ENCODE measurements around the gene NCKAP1.
"Not testable (repeated sequence)": the region's sequence is repeated elsewhere in the genome, so short reads cannot be mapped to it uniquely, and the experiment has no call there.

NCKAP1 gene

DNA sequence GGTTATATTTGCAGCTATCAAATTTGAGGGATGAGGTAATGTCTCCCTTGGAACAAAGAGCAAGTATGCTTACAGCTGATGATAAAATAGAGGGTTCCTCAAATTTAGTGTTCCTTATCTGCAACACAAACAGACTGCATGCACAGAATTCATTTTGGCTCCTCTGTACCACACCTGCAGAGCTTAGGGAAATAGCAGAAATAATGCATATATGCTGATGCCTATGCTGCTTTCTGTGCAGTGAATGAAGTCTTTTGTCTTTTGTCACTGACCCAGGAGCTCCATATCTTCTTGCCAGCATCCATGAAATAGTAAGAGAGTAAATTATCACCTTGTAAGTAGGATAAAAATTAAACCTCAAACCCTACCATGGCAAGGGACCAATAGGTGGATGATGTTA, 69.8 kb downstream of the NCKAP1 start:
- peaks cover 4% of the 10 kb centered on the region for H3K9me3 ChIP-seq (ENCODE audit: control insufficient read depth, low read length)
- H3K36me3 ChIP-seq (ENCODE audit: control insufficient read depth, insufficient read depth, low read length, severe bottlenecking), result peaks cover 76% of the 10 kb centered on the region
- H3K9ac ChIP-seq (ENCODE audit: low read length), result no peak overlapping the region
- H3K4me1 ChIP-seq (ENCODE audit: control insufficient read depth, insufficient read depth, low read length), result no peaks in the 10 kb centered on the region
- H3K4me3 ChIP-seq (ENCODE audit: low read length), result no peak overlapping the region
- no peaks in the 10 kb centered on the region for H3K27me3 ChIP-seq (replicated peaks; ENCODE audit: control insufficient read depth, insufficient read depth, low read length)
- no peak for DNase-seq (ENCODE audit: low read depth)

DNA sequence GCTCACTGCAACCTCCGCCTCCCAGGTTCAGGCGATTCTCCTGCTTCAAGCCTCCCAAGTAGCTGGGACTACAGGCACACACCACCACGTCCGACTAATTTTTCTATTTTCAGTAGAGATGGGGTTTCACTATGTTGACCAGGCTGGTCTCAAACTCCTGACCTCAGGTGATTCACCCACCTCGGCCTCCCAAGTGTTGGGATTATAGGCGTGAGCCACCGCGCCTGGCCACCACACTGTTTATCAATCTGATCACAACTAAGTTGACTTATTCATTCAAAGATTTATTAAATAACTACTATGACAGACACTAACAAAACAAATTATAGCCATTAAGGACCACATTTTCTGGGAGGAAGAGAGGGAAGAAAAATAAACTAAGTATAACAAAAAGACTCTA, 71.9 kb downstream of the NCKAP1 start:
- not testable (repeated sequence) for H3K4me1 ChIP-seq (ENCODE audit: control insufficient read depth, insufficient read depth, low read length); H3K27me3 ChIP-seq (replicated peaks; ENCODE audit: control insufficient read depth, insufficient read depth, low read length); H3K9ac ChIP-seq (ENCODE audit: low read length); H3K4me3 ChIP-seq (ENCODE audit: low read length); H3K9me3 ChIP-seq (ENCODE audit: control insufficient read depth, low read length); DNase-seq (ENCODE audit: low read depth)
- peaks cover 76% of the 10 kb centered on the region for H3K36me3 ChIP-seq (ENCODE audit: control insufficient read depth, insufficient read depth, low read length, severe bottlenecking)

GRCh38 chr2:182962641-182963040, 75.6 kb downstream of the NCKAP1 start:
- no peaks in the 10 kb centered on the region for H3K9me3 ChIP-seq (ENCODE audit: control insufficient read depth, low read length)
- no peaks in the 10 kb centered on the region for H3K27me3 ChIP-seq (replicated peaks; ENCODE audit: control insufficient read depth, insufficient read depth, low read length)
- no peak overlapping the region for H3K9ac ChIP-seq (ENCODE audit: low read length)
- no peaks in the 10 kb centered on the region for H3K4me1 ChIP-seq (ENCODE audit: control insufficient read depth, insufficient read depth, low read length)
- H3K4me3 ChIP-seq (ENCODE audit: low read length), result no peak overlapping the region
- peaks cover 69% of the 10 kb centered on the region for H3K36me3 ChIP-seq (ENCODE audit: control insufficient read depth, insufficient read depth, low read length, severe bottlenecking)
- DNase-seq (ENCODE audit: low read depth), result no peak

DNA sequence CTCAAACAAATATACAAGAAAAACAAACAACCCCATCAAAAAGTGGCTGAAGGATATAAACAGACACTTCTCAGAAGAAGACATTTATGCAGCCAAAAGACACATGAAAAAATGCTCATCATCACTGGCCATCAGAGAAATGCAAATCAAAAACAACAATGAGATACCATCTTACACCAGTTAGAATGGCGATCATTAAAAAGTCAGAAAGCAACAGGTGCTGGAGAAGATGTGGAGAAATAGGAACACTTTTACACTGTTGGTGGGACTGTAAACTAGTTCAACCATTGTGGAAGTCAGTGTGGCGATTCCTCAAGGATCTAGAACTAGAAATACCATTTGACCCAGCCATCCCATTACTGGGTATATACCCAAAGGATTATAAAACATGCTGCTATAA, 77.4 kb downstream of the NCKAP1 start:
- DNase-seq (ENCODE audit: low read depth); H3K9me3 ChIP-seq (ENCODE audit: control insufficient read depth, low read length); H3K9ac ChIP-seq (ENCODE audit: low read length); H3K4me1 ChIP-seq (ENCODE audit: control insufficient read depth, insufficient read depth, low read length); H3K27me3 ChIP-seq (replicated peaks; ENCODE audit: control insufficient read depth, insufficient read depth, low read length); H3K4me3 ChIP-seq (ENCODE audit: low read length): not testable (repeated sequence)
- peaks cover 71% of the 10 kb centered on the region for H3K36me3 ChIP-seq (ENCODE audit: control insufficient read depth, insufficient read depth, low read length, severe bottlenecking)

- Histone ChIP-seq H3K4me3 (ENCODE audit: low read length) (no peak overlapping the region), H3K9ac (ENCODE audit: low read length) (no peak overlapping the region), H3K36me3 (ENCODE audit: control insufficient read depth, insufficient read depth, low read length, severe bottlenecking) (peaks cover 78% of the 10 kb centered on the region), H3K27me3 (replicated peaks; ENCODE audit: control insufficient read depth, insufficient read depth, low read length) (no peaks in the 10 kb centered on the region), H3K4me1 (ENCODE audit: control insufficient read depth, insufficient read depth, low read length) (peaks cover 2% of the 10 kb centered on the region), H3K9me3 (ENCODE audit: control insufficient read depth, low read length) (no peaks in the 10 kb centered on the region)
- no peak for DNase-seq (ENCODE audit: low read depth)
Observed at GRCh38 chr2:182954789-182955188, 83.5 kb downstream of the NCKAP1 start.

DNA sequence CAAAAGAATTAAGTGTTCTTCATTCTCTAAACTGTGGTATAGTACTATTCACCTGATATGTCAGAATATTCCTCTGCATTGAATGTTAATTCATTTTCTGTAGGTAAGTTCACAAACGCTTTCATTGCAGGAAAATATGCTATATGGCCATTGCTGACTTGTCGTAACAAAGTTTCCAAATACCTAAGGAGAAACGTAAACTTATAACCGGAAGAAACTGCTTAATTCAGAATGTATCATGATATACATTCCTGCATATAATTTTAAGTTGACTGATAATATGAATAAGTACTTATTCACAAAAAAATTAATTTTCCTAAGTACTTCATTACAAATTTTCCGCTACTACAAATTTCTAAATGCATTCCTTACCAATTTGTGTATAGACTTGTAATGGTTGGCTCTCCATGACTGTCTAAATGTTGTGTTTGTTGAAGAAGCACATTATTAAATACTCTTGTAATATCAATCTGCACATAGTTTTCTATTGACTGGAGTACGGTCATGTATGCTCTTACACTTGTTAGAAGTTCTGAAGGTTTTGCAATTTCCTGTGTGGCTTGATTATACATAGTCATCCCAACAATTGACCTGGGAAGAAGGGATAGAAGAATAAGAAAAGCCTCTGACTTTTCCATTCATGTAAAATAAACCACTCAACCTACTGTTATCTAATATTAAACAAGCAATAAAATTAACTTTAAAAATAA, 85.4 kb downstream of the NCKAP1 start:
- peak; percentile 44 for DNase-seq (ENCODE audit: low read depth)
- peaks cover 6% of the 10 kb centered on the region for H3K4me1 ChIP-seq (ENCODE audit: control insufficient read depth, insufficient read depth, low read length)
- H3K36me3 ChIP-seq (ENCODE audit: control insufficient read depth, insufficient read depth, low read length, severe bottlenecking), result peaks cover 81% of the 10 kb centered on the region

DNA sequence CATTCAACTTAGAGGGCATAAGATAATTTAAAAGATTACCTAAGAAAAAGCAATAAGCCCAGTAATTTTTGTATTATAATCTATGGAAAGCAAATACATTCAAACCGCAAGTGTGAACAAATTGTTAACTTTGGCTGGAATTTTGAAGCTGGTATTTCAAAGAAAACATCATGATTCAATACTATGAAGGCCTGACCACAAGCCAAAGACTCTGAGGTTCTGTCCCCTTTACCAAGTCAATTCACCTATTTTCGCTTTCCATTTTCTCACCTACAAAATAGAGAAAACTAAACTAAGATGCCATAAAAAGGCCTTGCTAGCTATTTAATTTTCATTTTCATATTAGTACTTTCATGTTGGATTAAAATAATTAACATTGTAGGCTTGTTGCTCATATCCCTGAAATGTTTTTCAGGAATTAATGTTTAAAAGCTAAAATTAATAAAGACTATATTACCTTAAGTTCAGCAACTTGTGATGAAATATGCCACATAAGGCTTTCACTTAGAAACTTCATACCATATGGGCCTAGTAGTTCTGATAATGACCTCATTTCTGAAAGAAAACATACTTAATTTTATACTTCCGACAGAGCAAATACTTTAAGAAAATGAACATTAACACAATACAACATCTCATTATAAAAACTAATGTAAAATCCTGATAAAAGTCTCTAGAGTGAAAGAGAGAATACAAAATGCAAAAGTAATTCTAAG, 86.2 kb downstream of the NCKAP1 start:
- peak; percentile 26 for DNase-seq (ENCODE audit: low read depth)
- peaks cover 81% of the 10 kb centered on the region for H3K36me3 ChIP-seq (ENCODE audit: control insufficient read depth, insufficient read depth, low read length, severe bottlenecking)
- H3K4me3 ChIP-seq (ENCODE audit: low read length), result no peak overlapping the region

More for the DNA sequence above, 85.4 kb downstream of the NCKAP1 start:
- Histone ChIP-seq H3K27me3 (replicated peaks; ENCODE audit: control insufficient read depth, insufficient read depth, low read length) (no peaks in the 10 kb centered on the region), H3K9ac (ENCODE audit: low read length) (no peak overlapping the region), H3K4me3 (ENCODE audit: low read length) (no peak overlapping the region), H3K9me3 (ENCODE audit: control insufficient read depth, low read length) (no peaks in the 10 kb centered on the region)

DNA sequence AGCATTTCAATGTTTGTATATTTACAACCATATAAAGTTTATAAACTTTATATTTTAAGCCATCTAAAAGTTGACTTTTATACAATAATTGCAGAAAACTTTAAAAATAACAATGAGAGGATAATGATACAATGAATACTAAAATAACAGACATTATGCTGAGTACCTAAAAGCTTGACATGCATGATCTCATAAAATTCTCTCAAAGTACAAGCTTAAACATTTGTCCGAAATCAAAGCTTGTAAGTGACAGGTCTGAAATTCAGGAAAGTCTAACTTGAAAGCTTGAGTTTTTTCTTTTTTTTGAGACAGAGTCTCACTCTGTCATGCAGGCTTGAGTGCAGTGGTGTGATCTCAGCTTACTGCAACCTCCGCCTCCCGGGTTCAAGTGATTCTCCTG, 87.7 kb downstream of the NCKAP1 start:
- Histone ChIP-seq H3K9me3 (ENCODE audit: control insufficient read depth, low read length) (no peaks in the 10 kb centered on the region), H3K4me1 (ENCODE audit: control insufficient read depth, insufficient read depth, low read length) (peaks cover 6% of the 10 kb centered on the region), H3K27me3 (replicated peaks; ENCODE audit: control insufficient read depth, insufficient read depth, low read length) (no peaks in the 10 kb centered on the region), H3K4me3 (ENCODE audit: low read length) (no peak overlapping the region), H3K9ac (ENCODE audit: low read length) (no peak overlapping the region), H3K36me3 (ENCODE audit: control insufficient read depth, insufficient read depth, low read length, severe bottlenecking) (peaks cover 80% of the 10 kb centered on the region)
- no peak for DNase-seq (ENCODE audit: low read depth)

More for the DNA sequence above, 86.2 kb downstream of the NCKAP1 start:
- Histone ChIP-seq H3K9me3 (ENCODE audit: control insufficient read depth, low read length) (no peaks in the 10 kb centered on the region), H3K9ac (ENCODE audit: low read length) (no peak overlapping the region), H3K4me1 (ENCODE audit: control insufficient read depth, insufficient read depth, low read length) (peaks cover 6% of the 10 kb centered on the region), H3K27me3 (replicated peaks; ENCODE audit: control insufficient read depth, insufficient read depth, low read length) (no peaks in the 10 kb centered on the region)

- peaks cover 83% of the 10 kb centered on the region for H3K36me3 ChIP-seq (ENCODE audit: control insufficient read depth, insufficient read depth, low read length, severe bottlenecking)
- peaks cover 6% of the 10 kb centered on the region for H3K4me1 ChIP-seq (ENCODE audit: control insufficient read depth, insufficient read depth, low read length)
- H3K9ac ChIP-seq (ENCODE audit: low read length), result no peak overlapping the region
- H3K4me3 ChIP-seq (ENCODE audit: low read length), result no peak overlapping the region
- H3K27me3 ChIP-seq (replicated peaks; ENCODE audit: control insufficient read depth, insufficient read depth, low read length), result no peaks in the 10 kb centered on the region
- no peaks in the 10 kb centered on the region for H3K9me3 ChIP-seq (ENCODE audit: control insufficient read depth, low read length)
- no peak for DNase-seq (ENCODE audit: low read depth)
Observed at GRCh38 chr2:182949572-182950189, 88.6 kb downstream of the NCKAP1 start.

DNA sequence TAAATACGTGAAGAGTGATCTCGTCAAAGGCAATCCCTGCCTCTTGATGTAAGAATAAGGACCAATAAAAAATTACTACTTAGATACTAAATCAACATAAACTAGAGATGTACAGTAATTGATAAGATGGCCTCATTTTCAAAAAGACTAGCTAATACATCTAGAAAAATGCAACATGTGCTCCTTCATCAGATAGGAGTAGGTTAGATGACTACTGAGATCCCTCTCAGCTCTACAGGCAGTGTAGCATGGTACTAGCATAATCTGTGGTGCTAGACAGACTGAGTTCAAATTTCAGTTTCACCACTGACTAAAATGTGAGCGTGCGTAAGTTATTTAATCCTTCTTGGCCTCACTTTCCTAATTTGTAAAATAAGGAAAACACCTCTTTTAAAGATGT, 89.2 kb downstream of the NCKAP1 start:
- Histone ChIP-seq H3K4me1 (ENCODE audit: control insufficient read depth, insufficient read depth, low read length) (peaks cover 6% of the 10 kb centered on the region), H3K9ac (ENCODE audit: low read length) (no peak overlapping the region), H3K4me3 (ENCODE audit: low read length) (no peak overlapping the region), H3K36me3 (ENCODE audit: control insufficient read depth, insufficient read depth, low read length, severe bottlenecking) (peaks cover 84% of the 10 kb centered on the region), H3K9me3 (ENCODE audit: control insufficient read depth, low read length) (no peaks in the 10 kb centered on the region), H3K27me3 (replicated peaks; ENCODE audit: control insufficient read depth, insufficient read depth, low read length) (no peaks in the 10 kb centered on the region)
- no peak for DNase-seq (ENCODE audit: low read depth)

DNA sequence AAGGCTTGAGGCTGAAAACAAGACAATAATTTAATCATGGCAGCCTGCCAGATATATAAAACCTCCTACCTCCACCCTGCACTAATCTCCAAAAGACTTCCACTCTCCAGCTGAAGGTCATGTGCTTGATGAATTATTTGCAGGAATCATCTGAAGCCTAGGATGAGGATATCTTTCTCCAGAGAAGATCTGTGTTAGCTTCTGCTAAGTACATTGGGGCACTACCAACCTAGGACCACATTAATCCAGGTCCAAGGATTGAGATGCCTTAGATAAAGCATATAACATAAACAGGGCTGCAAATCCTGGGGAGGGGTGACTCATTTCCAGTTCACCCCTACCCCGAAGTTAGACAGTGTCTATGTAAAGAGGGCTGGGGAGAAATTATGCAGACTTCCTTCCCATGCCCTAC, 91.3 kb downstream of the NCKAP1 start:
- Histone ChIP-seq H3K9ac (ENCODE audit: low read length) (no peak overlapping the region), H3K4me3 (ENCODE audit: low read length) (no peak overlapping the region), H3K4me1 (ENCODE audit: control insufficient read depth, insufficient read depth, low read length) (peaks cover 6% of the 10 kb centered on the region), H3K9me3 (ENCODE audit: control insufficient read depth, low read length) (no peaks in the 10 kb centered on the region), H3K27me3 (replicated peaks; ENCODE audit: control insufficient read depth, insufficient read depth, low read length) (no peaks in the 10 kb centered on the region), H3K36me3 (ENCODE audit: control insufficient read depth, insufficient read depth, low read length, severe bottlenecking) (peaks cover 81% of the 10 kb centered on the region)
- DNase-seq (ENCODE audit: low read depth), result peak; percentile 25

All from adipocyte (in vitro differentiated cells).